Measurements from ENCODE around the gene SMPD3.

Gene SMPD3

DNA sequence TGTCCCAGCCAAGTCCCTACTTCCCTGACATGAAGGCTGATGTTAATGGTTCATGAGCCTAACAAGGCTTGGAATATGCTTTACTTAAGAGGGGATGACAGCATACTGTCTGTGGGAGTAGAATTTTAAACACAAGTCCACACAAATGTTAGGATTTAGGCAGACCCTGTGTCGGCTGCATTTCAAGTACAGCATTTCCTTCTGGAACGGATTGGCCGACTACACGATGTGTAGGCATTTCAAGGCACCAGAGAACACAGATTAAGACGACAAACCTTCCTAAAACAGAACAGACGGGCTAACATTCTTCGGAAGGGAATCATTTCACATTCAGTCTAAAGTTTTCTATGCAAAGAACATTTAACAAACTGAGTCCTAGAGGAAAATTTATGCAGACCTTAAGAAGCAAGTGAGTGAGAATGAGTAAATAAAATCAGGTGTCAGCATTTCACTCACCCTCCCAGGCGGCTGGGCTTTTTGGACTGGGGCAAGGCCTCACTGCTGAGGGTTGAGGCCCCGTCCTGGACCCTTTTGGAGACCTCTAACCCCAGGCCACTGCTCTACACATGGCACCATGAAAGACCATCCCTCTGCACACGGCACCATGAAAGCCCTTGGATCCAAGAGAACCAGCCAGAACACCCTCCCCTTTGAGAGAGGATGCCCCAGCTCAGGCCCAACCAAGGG, 67.5 kb downstream of the SMPD3 start:
- no peak for DNase-seq (ENCODE audit: low read depth)

DNA sequence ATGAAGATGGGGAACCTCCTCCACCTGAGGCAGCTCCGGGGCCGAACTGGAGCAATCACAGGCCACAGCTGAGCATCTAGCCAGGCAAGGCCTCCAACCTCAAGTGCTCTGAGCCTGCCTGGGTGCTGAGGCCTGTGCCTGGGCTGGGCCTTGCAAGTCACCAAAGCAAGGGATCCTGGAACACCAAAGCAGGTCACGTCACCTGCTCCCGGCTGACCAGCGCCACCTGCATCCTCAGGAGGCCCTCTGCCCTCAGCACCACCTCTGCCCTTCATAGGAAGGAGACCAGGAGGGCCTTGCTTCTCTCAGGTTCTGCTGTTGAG, 68.0 kb downstream of the SMPD3 start:
- DNase-seq (ENCODE audit: low read depth): no peak

DNA sequence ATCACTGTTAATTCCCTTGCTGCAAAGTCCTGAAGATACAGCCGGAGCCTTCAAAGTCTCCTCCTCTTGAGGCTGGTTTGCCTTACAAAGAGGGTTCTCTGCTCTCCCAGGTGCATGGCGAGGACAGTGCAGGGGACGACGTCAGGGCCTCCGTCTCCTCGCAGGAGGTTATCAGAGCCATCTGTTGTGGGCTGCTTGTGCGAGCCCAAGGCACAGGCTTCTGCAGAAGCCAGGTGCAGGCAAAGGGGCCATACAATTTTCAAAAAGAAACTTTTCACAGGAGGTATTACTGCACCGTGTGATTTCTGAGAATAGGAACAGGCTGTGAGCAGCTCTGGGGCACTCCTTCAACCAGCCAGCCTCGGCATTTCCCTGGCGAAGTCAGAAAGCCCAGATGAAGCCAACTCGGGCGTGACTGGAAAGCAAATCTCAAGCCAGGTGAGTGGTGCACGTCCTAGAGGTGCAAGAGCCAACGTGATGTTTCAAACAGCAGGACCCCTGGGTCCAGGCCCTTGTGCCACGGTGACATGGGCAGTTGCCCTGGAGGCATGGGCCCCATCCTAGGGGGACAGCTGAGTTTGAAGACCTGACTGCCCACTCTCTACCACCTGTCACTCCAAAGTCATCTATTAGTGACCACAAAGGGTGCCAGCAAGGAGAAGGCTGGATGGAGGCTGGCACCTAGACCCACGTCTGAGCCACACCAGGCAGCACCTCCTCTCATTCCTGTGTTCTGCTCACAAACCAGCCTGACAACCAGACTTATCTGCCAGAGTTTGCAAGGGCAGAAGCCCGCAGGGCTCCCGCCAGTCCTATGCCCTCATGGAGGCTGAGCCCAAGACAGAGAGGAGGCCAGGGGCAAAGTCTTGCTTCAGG, 68.6 kb downstream of the SMPD3 start:
- DNase-seq (ENCODE audit: low read depth): no peak

DNA sequence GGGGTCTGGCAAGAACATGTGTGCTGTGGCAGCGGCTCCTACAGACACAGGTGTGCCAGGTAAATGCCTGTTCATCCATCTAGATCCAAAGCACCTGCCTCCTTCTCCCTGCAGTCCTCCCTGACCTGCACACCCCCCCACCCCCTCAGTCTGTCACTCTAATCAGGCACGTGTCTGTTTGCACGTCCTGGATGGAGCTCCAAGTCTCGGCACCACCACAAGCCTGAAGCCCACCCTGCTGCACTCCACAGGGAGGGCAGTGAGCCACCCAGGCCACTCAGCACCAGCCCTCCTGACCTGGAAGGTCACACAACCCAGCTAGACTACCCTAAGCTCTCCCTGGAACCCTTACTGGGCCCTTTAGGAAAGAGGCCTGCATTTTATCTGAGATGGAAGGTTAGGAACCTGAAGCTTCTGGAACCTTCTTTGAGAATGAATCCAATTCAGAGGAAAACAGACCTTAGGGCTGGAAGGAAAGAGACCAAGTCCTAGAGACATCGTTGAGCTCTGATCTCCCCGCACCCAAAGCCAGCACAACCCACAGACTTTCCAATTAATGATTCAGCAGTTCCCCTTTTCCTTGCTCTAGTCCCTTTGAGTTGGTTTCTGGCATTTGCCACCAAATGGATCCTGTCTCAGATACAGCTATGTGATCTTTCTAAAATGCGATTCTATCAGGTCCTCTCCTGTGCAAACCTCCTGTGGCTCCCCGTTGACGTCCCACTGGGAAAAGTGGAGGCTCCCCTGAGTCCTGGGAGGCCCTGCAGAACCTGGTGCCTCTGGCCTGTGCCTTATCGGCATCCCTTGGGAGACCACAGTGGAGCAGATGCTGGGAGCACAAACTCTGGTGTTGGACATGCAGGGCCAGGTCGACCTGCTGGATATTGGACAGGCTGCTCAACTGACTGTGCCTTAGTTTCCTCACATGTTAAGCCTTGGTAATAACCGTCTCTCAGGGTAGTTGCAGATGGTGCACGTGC, 69.6 kb downstream of the SMPD3 start:
- no peak for DNase-seq (ENCODE audit: low read depth)

DNA sequence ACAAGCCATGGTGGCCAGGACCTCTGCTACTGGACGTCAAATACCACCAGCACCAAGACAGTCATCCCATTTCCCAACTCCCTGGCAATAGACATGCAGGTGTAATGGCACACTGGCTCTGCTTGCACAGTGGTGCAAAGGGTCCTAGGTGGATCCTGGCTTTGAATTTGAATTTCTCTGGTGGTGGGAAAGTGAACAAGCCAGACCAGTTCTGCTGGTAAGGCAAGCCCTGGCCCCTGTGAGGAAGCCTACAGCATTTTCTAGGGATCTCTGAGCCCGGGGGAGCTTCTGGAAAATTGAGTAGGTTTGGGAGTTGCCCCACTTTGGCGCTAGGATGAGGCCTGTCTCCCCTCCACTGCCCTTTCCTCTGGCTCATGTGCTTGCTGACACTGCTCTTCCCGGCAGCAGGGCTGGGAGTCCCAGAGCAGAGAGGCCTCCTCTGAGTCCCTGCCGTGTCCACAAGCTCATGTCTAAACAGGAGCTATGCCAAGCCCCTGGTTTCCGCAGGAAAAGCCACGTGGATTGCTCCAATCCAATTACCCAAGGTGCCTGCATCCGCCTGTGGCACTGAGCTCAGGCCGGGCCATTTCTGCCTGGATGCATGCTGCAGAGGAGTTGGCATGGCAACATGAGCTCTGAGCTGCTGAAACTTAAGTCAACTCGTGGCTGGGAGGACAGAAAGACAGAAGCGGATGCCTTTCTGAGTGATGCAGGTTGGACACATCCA, 70.5 kb downstream of the SMPD3 start:
- DNase-seq (ENCODE audit: low read depth): no peak

DNA sequence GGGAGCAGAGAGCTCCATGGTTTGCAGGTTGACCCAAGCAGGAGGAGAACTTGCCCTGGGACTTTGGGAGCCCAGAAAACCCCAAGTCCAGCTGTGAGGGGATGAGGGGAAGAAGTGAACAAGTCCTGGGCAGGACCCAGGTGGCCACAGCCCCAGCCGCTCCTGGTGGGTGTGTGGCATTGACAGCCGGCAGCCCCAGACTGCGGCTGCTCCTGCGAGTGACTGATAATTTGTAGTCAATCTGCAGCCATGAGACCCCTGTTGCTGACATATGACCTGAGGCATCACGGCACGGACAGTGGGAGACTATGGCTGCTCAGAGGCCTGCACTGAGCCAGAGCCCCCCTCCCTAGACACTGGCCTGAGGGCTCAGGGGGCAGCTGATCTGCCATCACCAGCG, 71.1 kb downstream of the SMPD3 start:
- no peak for DNase-seq (ENCODE audit: low read depth)

DNA sequence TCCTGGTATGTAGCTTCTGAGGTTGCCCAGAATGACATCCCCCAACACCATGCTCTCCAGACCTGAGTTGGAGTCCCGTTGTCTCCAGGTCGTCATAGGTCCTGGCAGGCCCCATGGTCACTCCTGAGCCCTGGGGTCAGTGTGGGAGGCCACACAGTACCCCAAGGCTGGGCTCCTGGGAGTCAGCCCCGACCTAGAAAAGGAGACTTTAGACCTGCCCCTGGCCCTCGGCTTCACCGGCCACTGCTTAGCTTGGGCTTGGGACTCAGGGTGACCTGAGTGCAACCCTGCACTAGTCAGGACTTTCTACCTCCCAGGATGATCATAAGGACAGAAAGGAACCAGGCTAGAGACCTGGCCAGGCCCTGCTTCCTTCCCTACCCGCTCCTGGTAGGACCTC, 71.7 kb downstream of the SMPD3 start:
- DNase-seq (ENCODE audit: low read depth): no peak

DNA sequence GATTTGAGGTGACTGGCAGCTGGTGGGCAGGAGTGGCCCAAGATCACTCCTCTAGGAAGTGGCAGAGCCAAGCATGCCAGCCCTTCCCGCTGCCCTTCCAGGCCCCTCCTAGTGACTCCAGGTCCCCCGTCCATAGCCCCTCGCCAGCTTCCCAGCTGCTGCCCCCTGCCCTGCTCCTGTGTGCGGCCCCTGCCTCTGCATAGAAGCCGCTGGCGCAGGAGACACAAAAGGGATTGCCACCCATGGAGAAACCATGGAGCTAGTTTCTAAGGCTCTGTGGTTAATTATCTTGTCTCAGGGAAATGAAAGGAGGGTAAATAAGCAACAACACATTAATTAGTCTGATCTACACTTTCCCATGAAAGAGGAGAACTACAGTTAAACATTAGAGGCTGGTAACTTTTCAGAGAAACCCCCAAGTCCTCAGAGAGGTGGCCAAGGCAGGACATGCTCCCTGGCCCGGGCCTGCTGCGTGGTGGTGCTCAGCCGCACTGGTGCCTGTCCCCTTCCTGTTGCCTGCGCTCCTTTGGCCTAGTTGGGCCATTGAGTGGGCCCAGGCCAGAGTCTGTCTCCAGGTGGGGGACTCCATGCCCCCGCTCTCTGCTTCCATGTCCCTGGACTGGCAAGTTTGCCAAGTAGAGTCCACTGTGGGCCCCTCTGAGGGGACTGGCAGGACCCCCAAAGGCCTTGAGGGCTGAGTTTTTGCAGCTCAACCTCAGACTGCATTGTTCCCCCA, 72.3 kb downstream of the SMPD3 start:
- no peak for DNase-seq (ENCODE audit: low read depth)

DNA sequence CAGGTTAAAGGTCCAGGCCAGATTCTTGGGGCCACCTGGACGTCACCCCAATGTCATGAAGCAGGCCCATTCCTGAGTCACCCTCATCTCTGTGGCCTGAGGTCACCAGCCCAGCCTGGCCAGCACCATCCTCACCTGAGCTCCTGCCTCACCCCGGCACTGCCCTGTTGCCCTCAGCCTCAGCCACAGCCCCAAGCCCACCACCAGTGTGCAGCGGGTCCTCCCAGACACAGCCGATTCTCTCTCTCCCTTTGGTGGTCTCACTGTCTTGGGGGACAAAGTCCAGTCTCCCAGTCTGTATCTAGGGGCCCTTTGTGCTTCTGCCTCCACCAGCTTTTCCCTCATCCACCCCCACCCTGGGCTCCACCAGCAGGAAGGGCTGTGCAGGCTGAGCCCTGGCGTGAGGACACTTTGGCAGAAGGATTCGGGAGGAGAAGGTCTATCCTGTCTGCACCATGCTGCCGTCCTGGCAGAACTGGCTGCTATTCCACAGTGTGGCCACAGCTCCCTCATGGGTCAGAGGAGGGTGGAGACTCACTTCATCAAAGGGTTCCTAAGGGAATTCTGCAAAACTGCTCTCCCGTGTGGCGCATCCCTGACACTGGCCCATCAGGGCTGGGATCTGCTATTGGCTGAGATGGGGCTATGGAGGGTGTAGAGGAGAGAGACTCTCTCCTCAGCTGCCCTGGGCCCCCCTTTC, 73.2 kb downstream of the SMPD3 start:
- peak; percentile 27 for DNase-seq (ENCODE audit: low read depth)

DNA sequence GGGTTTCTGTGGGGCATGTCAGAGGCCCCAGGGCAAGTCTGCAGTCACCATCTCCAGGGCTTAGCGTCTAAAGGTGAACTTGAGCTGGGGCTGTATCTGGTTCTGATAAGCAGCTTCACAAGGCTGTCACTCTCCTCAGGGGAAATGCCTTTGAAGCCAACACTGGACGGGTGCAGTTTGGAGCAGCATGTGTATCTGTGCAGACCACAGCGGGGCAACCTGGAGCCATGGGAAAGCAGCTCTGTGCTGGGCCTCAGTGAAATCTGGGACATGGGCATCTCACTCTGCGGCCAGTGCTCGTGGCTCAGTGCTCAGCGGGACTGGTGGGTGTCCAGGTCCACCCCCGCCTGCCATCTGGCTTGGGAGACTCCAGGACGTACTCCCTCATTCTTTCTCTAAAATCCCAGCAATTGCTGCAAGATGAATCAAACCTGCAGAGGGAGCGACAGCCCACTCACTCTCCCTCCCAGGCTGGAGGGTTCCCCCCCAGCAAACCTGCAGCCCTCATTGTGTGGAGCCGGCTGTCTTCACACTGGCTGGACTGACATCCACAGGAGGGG, 74.0 kb downstream of the SMPD3 start:
- DNase-seq (ENCODE audit: low read depth): no peak

DNA sequence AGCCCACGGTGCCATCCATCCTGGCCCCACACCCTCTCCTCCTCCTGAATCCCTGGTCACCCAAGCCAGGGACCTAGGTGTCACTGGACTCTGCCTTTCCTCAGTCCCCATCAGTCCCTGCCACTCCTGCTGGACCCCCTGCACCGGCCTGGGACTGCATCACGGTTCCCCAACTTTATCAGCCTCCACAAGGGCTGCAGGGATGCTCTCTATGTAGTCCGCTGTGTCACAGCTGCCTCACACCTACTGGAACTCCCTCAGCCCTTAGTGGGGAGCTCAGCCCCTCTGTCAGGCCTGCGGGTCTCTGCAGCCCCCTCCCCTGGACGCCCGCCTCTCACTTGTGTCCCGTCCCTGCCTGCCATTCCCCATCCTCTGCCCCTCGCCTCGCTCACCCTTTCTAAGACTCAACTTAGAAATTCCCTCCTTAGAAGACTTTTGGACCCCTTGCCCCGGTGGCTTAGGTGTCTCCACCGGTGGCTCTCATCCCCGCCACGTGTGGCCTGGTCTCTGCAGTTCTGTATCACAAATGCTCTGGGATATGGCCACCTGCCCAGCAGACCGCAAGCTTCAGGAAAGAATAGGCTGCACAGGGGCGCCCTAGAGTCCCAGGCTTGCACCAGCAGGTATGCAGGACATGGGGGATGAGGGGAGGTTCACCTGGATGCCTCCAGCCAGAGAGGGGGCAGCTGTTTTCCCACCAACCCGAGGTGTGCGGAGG, 74.6 kb downstream of the SMPD3 start:
- DNase-seq (ENCODE audit: low read depth): no peak

DNA sequence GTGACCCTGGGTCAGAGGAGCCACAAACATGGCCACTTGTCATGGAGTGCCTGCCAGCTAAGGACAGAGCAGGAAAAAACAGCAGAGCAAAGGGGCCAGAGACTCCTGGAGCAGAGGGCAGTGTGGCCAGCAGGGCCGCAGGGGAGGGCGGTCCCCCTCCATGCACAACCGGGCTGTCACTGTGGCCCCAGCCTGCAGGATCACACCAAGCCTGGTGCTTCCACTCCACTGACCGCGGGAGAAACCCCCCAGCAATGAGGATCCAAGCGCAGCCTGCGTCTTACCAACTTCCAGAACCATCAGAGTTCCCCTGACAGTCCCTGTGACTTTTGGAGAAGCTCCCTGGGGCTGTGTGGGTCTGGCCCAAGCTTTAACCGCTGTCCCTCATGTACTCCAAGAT, 75.5 kb downstream of the SMPD3 start:
- DNase-seq (ENCODE audit: low read depth): no peak

DNA sequence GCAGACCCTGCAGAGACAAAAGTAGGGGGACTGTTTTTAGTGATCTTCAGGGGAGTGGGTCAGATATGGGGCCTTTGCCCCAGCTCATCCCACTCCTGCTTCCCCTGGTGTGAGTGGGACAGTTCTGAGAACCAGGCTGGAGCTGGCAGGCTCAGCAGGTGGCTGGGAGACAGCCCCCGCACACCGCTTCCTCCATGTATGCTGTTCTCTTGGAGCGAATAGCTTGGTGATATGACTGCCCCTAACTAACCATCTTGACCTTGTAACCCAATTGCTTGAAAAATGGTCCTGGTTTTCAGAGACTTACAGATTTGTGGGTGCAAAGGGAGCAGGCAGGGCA, 76.0 kb downstream of the SMPD3 start:
- DNase-seq (ENCODE audit: low read depth): no peak

DNA sequence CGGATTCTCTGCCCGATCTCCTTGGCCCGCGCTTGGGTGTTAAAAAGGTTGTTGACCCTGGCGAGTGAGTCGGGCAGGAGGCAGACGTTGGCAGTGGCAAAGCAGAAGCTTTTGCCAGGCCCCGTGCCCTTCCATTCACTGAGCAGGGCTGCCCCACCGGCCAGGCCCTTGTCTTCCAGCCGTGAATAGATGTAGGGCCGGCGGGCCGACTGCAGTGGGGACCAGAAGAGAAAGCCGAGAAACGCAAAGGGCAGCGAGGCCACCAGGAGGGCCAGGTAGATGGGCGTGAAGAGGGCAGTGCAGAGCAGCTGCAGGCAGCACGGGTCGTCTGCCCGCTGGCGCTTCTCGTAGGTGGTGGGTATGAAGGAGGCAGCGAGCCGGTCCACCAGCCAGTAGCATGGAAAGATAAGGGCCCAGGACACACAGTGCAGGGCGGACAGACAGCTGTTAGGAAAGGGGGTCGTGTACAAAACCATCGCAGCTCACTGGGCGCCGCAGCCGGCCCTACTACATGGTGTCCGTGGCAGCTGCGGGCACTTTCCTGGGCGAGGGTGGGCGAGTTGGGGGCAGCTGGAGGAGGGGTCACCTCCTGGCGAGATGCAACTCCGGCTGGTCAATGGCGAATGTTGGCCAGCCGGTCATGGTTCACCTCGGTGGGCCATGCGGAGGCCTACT, 76.5 kb downstream of the SMPD3 start:
- no peak for DNase-seq (ENCODE audit: low read depth)

DNA sequence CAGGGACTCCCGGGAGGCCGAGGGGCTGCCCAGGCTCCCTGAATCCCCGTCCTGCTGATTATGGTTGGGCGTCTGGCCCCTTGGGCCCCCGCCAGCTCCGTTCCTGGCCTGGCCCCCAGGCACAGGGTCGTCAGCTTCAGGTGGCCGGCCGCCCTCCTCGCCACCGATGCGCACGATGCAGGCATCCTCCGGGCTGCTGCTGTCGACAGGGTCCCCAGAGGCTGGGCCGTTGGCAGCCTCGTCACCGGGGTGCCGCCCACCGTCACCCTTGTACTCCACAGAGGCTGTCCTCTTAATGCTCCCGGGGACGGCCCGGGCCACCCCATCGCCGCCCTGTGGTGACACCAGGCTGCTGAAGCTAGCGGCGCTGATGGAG, 77.0 kb downstream of the SMPD3 start:
- no peak for DNase-seq (ENCODE audit: low read depth)

DNA sequence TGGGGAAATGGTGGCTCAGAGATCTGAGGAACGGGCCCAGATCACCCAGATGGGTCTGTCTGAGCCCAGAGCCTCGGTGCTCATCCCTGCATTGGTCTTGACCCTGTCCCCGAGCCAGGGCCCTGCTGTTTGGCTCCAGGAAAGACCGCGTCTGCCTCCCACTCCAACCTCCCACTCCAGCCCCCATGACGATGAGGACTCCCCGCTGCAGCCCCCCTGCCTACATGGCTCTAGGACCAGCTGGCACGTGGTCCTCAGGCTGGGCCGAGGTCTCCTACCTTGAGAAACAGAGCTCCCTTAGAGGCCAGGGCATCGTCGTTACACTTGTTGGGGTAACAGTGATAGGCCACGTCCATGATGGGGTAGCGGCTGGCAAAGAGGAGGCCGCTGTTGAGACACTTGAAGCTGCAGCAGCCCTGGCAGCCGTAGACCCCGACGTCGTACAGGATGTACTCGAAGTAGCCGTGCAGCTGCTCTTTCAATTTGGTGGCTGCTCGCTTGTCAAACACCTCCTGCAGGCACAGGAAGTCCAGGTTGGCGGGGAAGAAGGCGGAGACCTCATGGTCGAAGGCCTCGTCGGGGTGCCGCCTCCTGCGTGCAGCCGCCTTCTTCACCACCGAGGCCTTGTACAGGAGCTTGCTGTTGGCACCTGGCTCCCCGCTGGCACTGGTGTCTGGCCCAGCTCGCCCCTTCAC, 77.6 kb downstream of the SMPD3 start:
- no peak for DNase-seq (ENCODE audit: low read depth)

DNA sequence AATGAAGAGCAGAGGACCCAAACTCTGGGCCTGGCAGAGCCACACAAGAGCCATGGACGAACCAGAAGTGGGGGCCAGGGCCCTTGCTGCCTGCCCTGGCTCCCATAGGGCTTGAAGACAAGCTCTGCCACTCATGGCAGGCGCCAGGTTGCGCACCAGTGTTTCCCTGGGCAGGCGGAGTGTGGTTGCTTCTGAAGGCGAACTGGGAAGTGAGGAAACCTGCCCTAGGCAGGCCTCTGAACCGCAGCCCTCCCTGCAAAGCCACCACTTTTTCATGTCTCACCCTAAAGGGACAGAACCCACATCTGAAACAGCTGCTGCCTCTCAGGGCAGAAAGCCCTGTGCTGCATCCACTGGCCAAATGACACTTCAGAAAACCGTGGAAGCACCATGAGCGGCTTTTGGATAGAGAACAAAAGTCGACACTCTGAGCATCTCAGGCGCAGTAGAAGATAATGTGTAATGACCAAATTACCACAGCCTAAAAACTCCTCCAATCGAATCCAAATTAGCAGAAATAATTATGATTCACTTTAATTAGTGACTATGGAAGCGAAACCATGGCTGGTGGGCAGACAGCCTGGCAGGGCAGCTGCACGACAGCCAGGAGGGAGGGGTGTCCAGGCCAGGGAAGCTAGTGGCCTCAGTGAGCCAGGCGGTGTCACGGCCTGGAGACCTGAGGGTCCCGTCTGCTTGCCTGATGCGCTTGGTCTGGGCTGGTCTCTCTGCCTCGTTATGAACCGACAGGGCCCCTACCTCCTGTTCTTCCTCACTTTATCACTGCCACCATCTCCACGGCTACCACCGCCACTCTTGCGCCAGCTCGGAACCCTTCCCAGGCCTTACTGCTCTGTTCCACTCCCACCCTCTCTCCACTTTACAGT, 78.4 kb downstream of the SMPD3 start:
- no peak for DNase-seq (ENCODE audit: low read depth)

DNA sequence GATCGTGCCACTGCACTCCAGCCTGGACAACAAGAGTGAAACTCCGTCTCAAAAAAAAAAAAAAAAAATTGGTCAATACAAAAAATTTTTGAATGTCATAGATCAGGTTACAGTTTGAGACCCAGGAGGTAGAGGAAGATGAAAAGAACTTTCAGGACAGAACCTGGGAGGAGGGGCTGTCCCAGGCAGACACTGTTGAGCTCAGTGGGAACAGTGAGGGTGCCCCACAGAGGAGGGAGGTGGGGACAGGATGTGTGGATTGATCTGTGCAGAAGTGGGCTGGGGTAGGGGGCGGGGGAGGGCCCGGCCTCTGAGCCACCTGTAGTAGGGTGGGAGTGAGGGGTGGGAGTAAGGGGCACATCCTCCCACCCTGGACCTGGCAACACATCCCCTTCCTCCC, 79.1 kb downstream of the SMPD3 start:
- DNase-seq (ENCODE audit: low read depth): no peak
